Activated T-cell treated with anti-CD3 and anti-CD28 coated beads, Interleukin-2, amount 50 U/mL, for 24 hours (primary cell): ENCODE data around the gene DBT.
A peak's percentile ranks its signal among the peaks of the same experiment; 100 is the strongest.
"Not testable (repeated sequence)": the region's sequence is repeated elsewhere in the genome, so short reads cannot be mapped to it uniquely, and the experiment has no call there.

Experiments
- DNase-seq: peaks from one replicate; pipeline ENCODE4 v3.0.0-alpha.2; 2020
- H3K27ac Mint-ChIP-seq: 2 replicates; pipeline ENCODE4 v1.8.0; 2020; ENCODE audit warnings: mild to moderate bottlenecking, mixed read lengths
- H3K27me3 Mint-ChIP-seq: 2 replicates; pipeline ENCODE4 v1.8.0; 2020; ENCODE audit warnings: mixed read lengths
- H3K36me3 Mint-ChIP-seq: 2 replicates; pipeline ENCODE4 v1.8.0; 2020; ENCODE audit warnings: low read depth, mixed read lengths
- H3K4me1 Mint-ChIP-seq: 2 replicates; pipeline ENCODE4 v1.8.0; 2020; ENCODE audit warnings: low read depth, mixed read lengths
- H3K4me3 Mint-ChIP-seq: 2 replicates; pipeline ENCODE4 v1.8.0; 2020; ENCODE audit warnings: mild to moderate bottlenecking, moderate library complexity, mixed read lengths
- H3K9me3 Mint-ChIP-seq: 2 replicates; pipeline ENCODE4 v1.8.0; 2020; ENCODE audit warnings: mixed read lengths

Gene DBT

GRCh38 chr1:100233566-100233965 is 16.1 kb downstream of the DBT start:
- H3K27ac Mint-ChIP-seq = not testable (repeated sequence)
- peaks cover 81% of the 10 kb centered on the region for H3K36me3 Mint-ChIP-seq

DNA sequence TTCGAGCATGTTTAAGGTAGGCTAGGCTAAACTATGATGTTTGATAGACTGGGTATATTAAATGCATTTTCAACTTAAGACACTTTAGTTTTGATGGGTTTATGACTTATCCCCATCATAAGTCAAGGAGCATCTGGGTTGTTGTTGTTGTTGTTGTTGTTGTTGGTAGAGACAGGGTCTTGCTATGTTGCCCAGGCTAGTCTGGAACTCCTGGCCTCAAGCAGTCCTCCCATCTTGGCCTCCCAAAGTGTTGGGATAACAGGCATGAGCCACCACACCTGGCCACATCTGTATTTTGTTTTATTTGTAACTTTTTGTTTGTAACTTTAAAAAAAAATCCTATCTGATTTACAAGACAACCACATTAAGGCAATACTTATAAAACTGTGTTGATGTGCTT is 17.5 kb downstream of the DBT start:
- no peaks in the 10 kb centered on the region for H3K9me3 Mint-ChIP-seq
- peaks cover 88% of the 10 kb centered on the region for H3K36me3 Mint-ChIP-seq
- no peak overlapping the region for H3K4me3 Mint-ChIP-seq
- H3K27ac Mint-ChIP-seq = no peak overlapping the region
- H3K27me3 Mint-ChIP-seq = no peaks in the 10 kb centered on the region
- H3K4me1 Mint-ChIP-seq = peaks cover 35% of the 10 kb centered on the region
- DNase-seq = no peak

More at GRCh38 chr1:100233566-100233965, 16.1 kb downstream of the DBT start:
- not testable (repeated sequence) for H3K9me3 Mint-ChIP-seq, H3K4me3 Mint-ChIP-seq, H3K27me3 Mint-ChIP-seq, DNase-seq
- H3K4me1 Mint-ChIP-seq = peaks cover 35% of the 10 kb centered on the region

- Mint-ChIP-seq H3K27me3 (no peaks in the 10 kb centered on the region), H3K4me3 (no peak overlapping the region), H3K9me3 (no peaks in the 10 kb centered on the region), H3K36me3 (peaks cover 85% of the 10 kb centered on the region), H3K4me1 (peaks cover 34% of the 10 kb centered on the region), H3K27ac (no peak overlapping the region)
- no peak for DNase-seq
Observed at GRCh38 chr1:100231721-100232120, 17.9 kb downstream of the DBT start.

- peaks cover 78% of the 10 kb centered on the region for H3K36me3 Mint-ChIP-seq
- H3K27ac Mint-ChIP-seq = peak overlapping the region; percentile 59
- no peak overlapping the region for H3K4me3 Mint-ChIP-seq
- no peak for DNase-seq
- H3K9me3 Mint-ChIP-seq = no peaks in the 10 kb centered on the region
- no peaks in the 10 kb centered on the region for H3K27me3 Mint-ChIP-seq
- H3K4me1 Mint-ChIP-seq = peaks cover 32% of the 10 kb centered on the region
Observed at GRCh38 chr1:100230765-100231164, 18.9 kb downstream of the DBT start.

DNA sequence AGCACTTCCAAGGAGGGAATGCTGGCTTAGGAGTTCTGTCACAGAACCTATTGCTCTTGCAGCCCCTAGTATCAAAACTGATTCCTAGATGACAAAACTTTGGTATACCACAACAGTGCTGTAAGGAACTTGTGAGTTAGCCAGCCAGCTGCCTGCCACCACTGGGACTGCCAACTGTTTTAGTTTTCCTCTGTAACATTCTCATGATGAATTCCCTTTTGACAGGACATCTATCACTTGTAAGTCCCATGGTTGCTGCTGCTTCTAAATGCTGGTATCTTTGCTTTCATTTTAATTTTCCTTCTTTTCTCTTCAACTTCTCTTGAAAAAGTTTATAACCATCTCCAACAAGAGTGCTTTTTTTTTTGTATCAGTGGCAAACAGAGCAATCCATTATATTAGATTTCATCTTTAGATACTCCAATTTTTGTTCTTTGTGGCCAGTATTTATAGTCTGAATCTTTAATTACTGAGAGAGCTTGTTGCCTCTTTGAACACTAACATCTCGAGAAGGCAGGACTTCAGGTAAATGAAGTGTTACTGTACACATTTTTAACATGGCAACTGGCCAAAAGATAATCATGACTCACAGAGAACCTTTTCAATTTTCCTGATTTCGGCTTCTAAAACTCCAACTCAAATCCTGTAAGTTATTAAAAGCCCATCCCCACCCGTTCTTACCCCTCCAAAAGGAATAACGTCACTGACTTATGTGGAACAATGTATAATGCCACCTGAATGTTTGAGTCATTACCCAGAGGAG is 19.8 kb downstream of the DBT start:
- H3K4me1 Mint-ChIP-seq = peaks cover 32% of the 10 kb centered on the region
- DNase-seq = no peak
- no peaks in the 10 kb centered on the region for H3K9me3 Mint-ChIP-seq
- H3K27ac Mint-ChIP-seq = no peak overlapping the region
- H3K4me3 Mint-ChIP-seq = no peak overlapping the region
- H3K36me3 Mint-ChIP-seq = peaks cover 76% of the 10 kb centered on the region
- no peaks in the 10 kb centered on the region for H3K27me3 Mint-ChIP-seq

- DNase-seq = no peak
- peaks cover 14% of the 10 kb centered on the region for H3K4me1 Mint-ChIP-seq
- no peaks in the 10 kb centered on the region for H3K9me3 Mint-ChIP-seq
- H3K36me3 Mint-ChIP-seq = peaks cover 45% of the 10 kb centered on the region
- H3K4me3 Mint-ChIP-seq = no peak overlapping the region
- no peaks in the 10 kb centered on the region for H3K27me3 Mint-ChIP-seq
- no peak overlapping the region for H3K27ac Mint-ChIP-seq
Observed at GRCh38 chr1:100222428-100222827, 27.2 kb downstream of the DBT start.

DNA sequence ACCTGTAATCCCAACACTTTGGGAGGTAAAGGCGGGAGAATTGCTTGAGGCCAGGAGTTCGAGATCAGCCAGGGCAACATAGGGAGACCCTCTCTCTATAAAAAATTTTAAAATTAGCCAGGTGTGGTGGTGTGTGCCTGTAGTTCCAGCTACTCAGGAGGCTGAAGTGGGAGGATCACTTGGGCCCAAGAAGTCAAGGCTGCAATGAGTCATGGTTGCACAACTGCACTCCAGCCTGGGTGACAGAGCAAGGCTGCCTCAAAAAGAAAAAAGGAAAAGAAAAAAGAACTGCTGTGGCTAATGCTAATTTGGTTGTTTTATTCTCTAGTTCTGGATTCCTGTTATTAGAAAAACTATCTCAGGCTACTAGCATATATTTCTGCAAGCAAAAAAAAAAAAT is 29.8 kb downstream of the DBT start:
- H3K4me3 Mint-ChIP-seq = no peak overlapping the region
- H3K36me3 Mint-ChIP-seq = peaks cover 59% of the 10 kb centered on the region
- no peaks in the 10 kb centered on the region for H3K27me3 Mint-ChIP-seq
- DNase-seq = no peak
- H3K27ac Mint-ChIP-seq = peak overlapping the region; percentile 17
- H3K9me3 Mint-ChIP-seq = no peaks in the 10 kb centered on the region
- H3K4me1 Mint-ChIP-seq = peaks cover 14% of the 10 kb centered on the region

DNA sequence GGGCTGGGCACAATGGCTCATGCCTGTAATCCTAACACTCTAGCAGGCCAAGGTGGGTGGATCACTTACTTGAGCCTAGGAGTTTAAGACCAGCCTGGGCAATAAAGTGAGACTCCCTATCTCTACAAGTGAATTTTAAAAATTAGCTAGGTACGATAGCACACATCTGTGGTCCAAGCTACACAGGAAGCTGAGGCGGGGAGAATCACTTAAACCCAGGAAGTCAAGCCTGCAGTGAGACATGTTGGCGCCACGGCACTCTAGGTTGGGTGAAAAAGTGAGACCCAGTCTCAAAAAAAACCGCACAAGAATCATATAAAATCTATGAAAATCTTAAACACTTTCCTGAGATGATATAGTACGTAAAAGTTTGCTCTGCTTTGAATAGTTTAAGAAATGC is 30.2 kb downstream of the DBT start:
- no peak for DNase-seq
- no peak overlapping the region for H3K4me3 Mint-ChIP-seq
- H3K27me3 Mint-ChIP-seq = no peaks in the 10 kb centered on the region
- H3K9me3 Mint-ChIP-seq = no peaks in the 10 kb centered on the region
- peaks cover 63% of the 10 kb centered on the region for H3K36me3 Mint-ChIP-seq
- peaks cover 14% of the 10 kb centered on the region for H3K4me1 Mint-ChIP-seq
- no peak overlapping the region for H3K27ac Mint-ChIP-seq

- DNase-seq = no peak
- H3K4me3 Mint-ChIP-seq = no peak overlapping the region
- no peaks in the 10 kb centered on the region for H3K27me3 Mint-ChIP-seq
- H3K9me3 Mint-ChIP-seq = no peaks in the 10 kb centered on the region
- H3K27ac Mint-ChIP-seq = no peak overlapping the region
- H3K36me3 Mint-ChIP-seq = peaks cover 70% of the 10 kb centered on the region
- peaks cover 14% of the 10 kb centered on the region for H3K4me1 Mint-ChIP-seq
Observed at GRCh38 chr1:100217834-100218233, 31.8 kb downstream of the DBT start.

DNA sequence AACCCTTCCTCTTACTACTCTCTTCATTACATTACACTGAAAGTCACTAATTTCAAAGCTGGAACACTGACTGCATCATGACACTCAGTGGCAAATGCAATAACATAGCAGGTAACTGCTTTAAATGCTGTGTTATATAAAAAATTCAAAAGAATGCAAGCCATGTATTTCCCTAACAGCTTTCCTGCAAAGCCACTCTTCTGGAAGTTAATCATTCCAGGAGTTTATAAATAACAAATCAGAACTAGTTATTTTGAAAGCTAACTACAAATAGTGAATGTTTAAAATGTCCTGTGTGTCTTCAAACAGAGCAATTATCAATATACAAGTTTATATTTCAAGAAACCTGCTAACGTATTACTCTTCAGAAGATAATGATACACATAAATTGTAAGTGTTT is 34.5 kb downstream of the DBT start:
- no peak overlapping the region for H3K27ac Mint-ChIP-seq

GRCh38 chr1:100213141-100213540 is 36.5 kb downstream of the DBT start:
- Mint-ChIP-seq H3K4me1 (no peaks in the 10 kb centered on the region), H3K27ac (no peak overlapping the region), H3K36me3 (peaks cover 80% of the 10 kb centered on the region), H3K4me3 (no peak overlapping the region), H3K27me3 (no peaks in the 10 kb centered on the region), H3K9me3 (no peaks in the 10 kb centered on the region)
- DNase-seq = no peak

More for the DNA sequence above, 34.5 kb downstream of the DBT start:
- DNase-seq = no peak
- Mint-ChIP-seq H3K9me3 (no peaks in the 10 kb centered on the region), H3K4me1 (peaks cover 7% of the 10 kb centered on the region), H3K36me3 (peaks cover 83% of the 10 kb centered on the region), H3K27me3 (no peaks in the 10 kb centered on the region), H3K4me3 (no peak overlapping the region)

GRCh38 chr1:100206301-100206700 is 43.3 kb downstream of the DBT start:
- H3K27ac Mint-ChIP-seq = no peak overlapping the region
- no peaks in the 10 kb centered on the region for H3K4me1 Mint-ChIP-seq
- H3K4me3 Mint-ChIP-seq = no peak overlapping the region
- peaks cover 8% of the 10 kb centered on the region for H3K9me3 Mint-ChIP-seq
- peaks cover 84% of the 10 kb centered on the region for H3K36me3 Mint-ChIP-seq
- H3K27me3 Mint-ChIP-seq = no peaks in the 10 kb centered on the region
- DNase-seq = no peak

DNA sequence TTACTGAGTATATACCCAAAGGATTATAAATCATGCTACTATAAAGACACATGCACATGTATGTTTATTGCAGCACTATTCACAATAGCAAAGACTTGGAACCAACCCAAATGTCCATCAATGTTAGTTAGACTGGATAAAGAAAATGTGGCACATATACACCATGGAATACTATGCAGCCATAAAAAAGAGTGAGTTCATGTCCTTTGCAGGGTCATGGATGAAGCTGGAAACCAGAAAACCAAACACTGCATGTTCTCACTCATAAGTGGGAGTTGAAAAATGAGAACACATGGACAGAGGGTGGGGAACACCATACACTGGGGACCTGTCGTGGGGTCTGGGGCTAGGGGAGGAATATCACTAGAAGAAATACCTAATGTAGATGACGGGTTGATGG is 44.0 kb downstream of the DBT start:
- DNase-seq, H3K27ac Mint-ChIP-seq, H3K4me1 Mint-ChIP-seq, H3K27me3 Mint-ChIP-seq, H3K4me3 Mint-ChIP-seq, H3K9me3 Mint-ChIP-seq: not testable (repeated sequence)
- peaks cover 84% of the 10 kb centered on the region for H3K36me3 Mint-ChIP-seq

DNA sequence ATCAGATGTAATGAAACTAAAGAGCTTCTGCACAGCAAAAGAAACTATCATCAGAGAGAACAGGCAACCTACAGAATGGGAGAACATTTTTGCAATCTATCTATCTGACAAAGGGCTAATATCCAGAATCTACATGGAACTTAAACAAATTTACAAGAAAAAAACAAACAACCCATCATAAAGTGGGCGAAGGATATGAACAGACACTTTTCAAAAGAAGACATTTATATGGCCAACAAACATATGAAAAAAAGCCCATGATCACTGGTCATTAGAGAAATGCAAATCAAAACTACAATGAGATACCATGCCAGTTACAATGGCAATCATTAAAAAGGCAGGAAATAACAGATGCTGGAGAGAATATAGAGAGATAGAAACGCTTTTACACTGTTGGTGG is 44.5 kb downstream of the DBT start:
- peaks cover 83% of the 10 kb centered on the region for H3K36me3 Mint-ChIP-seq

DNA sequence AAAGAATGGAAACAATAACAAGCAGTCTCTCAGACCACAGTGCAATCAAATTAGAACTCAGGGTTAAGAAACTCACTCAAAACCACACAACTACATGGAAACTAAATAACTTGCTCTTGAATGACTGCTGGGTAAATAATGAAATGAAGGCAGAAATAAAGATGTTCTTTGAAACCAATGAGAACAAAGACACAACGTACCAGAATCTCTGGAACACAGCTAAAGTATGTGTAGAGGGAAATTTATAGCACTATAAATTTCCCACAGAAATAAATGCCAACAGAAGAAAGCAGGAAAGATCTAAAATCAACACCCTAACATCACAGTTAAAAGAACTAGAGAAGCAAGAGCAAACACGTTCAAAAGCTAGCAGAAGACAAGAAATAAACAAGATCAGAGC is 46.9 kb downstream of the DBT start:
- not testable (repeated sequence) for H3K27ac Mint-ChIP-seq, DNase-seq, H3K4me3 Mint-ChIP-seq, H3K9me3 Mint-ChIP-seq, H3K4me1 Mint-ChIP-seq, H3K27me3 Mint-ChIP-seq
- peaks cover 89% of the 10 kb centered on the region for H3K36me3 Mint-ChIP-seq

More for the DNA sequence above, 44.5 kb downstream of the DBT start:
- H3K27ac Mint-ChIP-seq, H3K27me3 Mint-ChIP-seq, DNase-seq, H3K4me3 Mint-ChIP-seq, H3K9me3 Mint-ChIP-seq, H3K4me1 Mint-ChIP-seq: not testable (repeated sequence)

- H3K27ac Mint-ChIP-seq, H3K4me1 Mint-ChIP-seq, DNase-seq, H3K9me3 Mint-ChIP-seq, H3K27me3 Mint-ChIP-seq, H3K4me3 Mint-ChIP-seq: not testable (repeated sequence)
- H3K36me3 Mint-ChIP-seq = peaks cover 88% of the 10 kb centered on the region
Observed at GRCh38 chr1:100200060-100200459, 49.6 kb downstream of the DBT start.
